GM21737 (cell line): ENCODE measurements around the gene BUB1B.

Experiments used
- ATAC-seq: cut with Tn5 transposase; IDR thresholded peaks from one replicate; pipeline ENCODE4 v1.9.1; 2021; ENCODE audit warnings: mild to moderate bottlenecking, moderate library complexity; ENCODE audit not compliant: unreplicated experiment

Gene BUB1B

GRCh38 chr15:40182358-40183029, 21.6 kb downstream of the BUB1B start:
- ATAC-seq, result no peak

- no peak for ATAC-seq
Measured at GRCh38 chr15:40183636-40184463, 23.0 kb downstream of the BUB1B start.

DNA sequence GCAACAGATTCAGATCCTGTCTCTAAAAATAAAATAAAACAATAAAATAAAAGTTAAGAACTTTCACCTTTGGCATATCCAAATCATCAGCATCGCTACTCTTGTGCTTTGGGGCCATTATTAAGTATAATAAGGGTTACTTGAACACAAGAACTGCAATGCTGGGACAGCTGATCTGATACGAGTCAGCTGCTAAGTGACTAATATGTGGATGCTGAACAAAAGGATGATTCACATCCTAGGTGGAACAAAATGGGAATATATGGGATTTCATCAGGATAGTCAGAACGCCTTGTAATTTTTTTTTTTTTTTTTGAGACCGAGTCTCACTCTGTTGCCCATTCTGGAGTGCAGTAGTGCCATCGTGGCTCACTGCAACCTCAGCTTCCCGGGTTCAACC, 29.7 kb downstream of the BUB1B start:
- ATAC-seq, result no peak

DNA sequence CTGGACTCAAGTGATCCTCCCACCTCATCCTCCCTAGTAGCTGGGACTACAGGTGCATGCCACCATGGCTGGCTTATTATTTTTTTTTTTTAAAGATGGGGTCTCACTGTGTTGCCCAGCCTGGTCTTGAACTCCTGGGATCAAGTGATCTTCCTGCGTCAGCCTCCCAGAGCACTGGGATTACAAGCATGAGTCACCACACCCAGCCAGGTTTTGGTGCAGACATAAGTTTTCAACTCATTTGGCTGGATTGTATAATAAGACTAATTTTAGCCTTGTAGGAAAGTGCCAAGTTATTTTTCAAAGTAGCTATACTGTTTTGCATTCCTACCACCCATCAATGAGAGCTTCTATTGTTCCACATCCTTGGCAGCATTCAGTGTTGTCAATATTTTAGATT, 32.1 kb downstream of the BUB1B start:
- no peak for ATAC-seq

DNA sequence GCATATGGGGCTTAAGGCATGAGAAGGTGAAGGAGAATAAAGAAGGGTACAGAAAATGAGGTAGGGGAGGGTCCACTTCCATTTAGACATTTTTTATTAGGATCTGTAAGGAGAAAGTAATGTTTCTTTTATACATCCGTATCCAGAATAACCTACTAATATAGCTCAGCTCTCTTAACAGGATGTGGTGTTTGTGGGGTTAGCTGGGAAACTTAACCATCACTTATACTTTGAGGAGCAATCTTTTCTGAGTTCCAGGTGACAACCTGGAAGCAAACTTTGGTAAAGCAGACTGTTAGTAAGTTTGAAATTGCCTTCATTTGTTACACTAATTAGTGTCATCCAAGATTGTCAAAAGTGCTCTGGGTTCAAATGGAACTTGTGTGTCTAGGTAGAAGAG, 36.6 kb downstream of the BUB1B start:
- ATAC-seq, result no peak

- no peak for ATAC-seq
Measured at GRCh38 chr15:40198355-40199085, 37.7 kb downstream of the BUB1B start.

DNA sequence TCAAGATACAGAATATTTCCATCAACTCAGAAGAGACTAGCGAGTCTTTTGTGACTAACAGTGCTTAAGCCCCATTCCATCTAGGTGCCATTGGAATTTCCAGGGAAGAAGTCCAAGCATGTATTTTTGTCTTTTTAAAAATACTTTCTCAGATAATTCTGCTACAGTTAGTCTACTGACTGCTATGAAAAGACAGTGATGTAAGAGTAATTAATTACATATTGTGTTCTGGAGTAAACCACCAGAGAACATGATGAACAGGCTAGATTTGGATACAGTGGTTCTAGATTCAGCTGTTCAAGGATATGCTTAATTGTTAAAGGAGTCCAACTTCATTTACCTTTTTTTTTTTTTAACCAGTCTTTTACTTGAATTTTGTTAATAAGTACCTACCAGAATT, 43.2 kb downstream of the BUB1B start:
- ATAC-seq, result no peak

- ATAC-seq, result no peak
Measured at GRCh38 chr15:40217166-40217824, 56.4 kb downstream of the BUB1B start.

GRCh38 chr15:40219801-40220200, 58.9 kb downstream of the BUB1B start:
- no peak for ATAC-seq

DNA sequence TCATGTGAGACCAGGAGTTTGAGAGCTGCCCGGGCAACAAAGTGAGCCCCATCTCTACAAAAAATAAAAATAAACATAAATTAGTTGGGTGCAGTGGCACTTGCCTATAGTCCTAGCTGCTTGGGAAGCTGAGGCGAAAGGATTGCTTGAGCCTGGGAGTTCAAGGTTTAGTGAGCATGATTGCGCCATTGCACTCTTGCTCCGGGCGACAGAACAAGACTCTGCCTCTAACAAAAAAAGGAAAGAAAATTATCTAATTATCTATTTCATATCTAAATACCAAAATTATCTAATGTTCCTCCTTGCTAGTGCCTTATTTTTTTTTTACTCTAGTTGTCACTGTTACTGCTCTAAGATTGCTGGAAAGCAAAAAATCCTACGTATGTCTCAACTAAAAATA, 61.3 kb downstream of the BUB1B start:
- no peak for ATAC-seq

GRCh38 chr15:40226736-40227135, 65.9 kb downstream of the BUB1B start:
- ATAC-seq, result no peak

- ATAC-seq, result no peak
Measured at GRCh38 chr15:40229316-40229715, 68.4 kb downstream of the BUB1B start.

- no peak for ATAC-seq
Measured at GRCh38 chr15:40229956-40230355, 69.1 kb downstream of the BUB1B start.

- no peak for ATAC-seq
Measured at GRCh38 chr15:40232625-40233070, 71.8 kb downstream of the BUB1B start.

DNA sequence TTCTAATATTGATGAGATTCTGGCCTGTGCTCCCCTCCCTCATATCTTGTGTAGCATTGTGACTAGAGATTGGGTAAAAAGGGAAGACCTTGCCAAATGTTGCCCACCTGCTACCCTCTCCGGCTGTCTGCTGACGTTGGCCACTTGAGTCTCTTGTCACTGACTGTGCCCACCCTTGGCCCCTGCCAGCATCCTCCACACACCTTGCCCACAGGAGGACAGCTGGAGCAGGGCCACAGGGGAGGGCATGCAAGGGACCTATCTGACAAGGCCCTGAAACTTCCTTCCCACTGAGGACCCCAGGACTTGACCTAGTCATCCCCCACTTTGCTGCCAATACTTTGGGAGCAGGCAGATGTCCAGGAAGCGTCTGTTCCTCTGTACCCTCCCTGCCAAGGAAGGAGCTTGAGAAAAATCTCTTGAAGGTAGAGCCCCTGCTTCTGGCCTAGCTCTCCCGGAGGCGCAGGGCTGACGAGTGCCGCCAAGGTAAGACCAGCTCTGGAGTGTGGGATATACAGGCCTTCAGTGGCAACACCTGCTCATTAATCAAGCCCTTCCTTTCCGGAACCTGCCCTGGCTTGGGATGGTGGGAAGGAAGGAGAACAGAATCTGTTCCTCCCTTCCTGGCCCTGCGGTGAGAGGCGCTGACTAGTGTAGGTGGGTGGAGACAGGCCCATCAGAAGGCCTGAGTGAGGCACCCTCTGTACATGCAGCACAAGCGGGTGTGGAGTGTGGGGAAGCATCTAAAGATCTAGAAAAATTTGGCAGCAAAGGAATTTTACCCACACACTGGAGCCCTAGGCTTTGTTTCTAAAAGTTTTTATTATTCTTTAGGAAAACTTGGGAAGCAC, 73.1 kb downstream of the BUB1B start:
- no peak for ATAC-seq

DNA sequence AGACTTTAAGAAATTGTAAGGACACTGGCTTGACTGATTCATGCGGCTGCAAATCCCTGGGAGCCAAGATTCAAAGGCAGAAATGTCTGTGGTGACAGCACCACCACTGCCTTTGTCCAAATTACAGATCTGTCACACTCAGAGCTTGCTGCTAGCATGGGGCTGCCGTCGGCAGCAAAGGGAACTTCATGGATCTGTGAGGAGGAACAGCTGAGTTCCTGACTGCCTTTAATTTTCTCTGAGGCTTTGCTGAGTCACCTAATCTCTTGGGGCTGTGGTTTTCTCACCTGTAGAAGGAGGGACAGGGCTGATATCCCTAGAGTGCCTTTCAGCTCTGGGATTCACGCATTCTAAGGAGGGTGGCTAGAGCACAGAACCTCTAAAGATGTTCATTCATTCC, 73.9 kb downstream of the BUB1B start:
- no peak for ATAC-seq

GRCh38 chr15:40235201-40235885, 74.5 kb downstream of the BUB1B start:
- no peak for ATAC-seq

DNA sequence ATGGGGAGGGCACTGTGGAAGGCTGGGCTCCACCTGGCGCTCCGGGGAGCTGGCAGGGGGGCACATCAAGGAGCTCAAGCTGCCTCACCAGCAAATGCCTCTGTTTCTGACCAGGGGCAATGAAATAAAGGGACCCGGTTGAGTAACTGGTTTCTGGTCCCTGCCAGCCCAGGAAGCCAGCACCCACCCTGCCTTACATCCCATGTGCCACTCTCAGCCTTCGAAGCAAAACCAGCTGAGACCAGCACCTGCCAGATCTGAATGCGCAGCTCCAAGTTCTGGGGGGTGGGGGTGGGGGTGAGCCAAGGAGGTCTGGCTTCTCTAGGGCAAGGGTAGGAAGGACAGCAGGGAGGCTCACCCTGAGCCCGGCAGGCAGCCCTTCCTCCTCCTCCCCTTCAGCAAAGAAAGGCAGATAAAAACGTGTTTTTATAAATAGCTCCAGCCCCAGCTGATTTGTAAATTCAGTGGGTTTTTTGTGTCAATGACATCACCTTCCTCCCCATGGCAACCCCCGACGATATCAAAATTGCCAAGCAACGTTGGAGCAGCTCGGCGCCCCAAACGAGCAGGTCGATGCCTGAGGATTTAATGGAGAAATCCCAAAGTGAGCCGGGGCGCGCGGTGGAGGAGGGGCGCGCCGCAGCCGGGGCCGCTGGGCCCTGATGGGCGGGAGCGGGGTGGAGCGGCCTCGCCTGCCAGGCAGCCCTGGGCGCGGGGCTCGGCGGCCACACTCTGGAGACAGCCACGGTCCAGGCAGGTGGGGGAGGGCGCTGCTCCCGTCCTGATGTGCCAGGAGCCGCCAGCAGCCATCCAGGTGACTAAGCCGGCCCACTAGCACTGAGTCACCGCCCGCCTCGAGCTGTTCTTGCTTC, 77.9 kb downstream of the BUB1B start, which contains the start of gene PAK6:
PAK6 (plus strand) TSS at position 532 of the 872 bp plus-strand sequence. CDS start 25,723 bp downstream, outside the sequence.
- no peak for ATAC-seq

GRCh38 chr15:40239404-40239692, 78.5 kb downstream of the BUB1B start:
- ATAC-seq, result no peak
